ENCODE data around the gene BDH1. TPM values are rescaled to one million over a fixed set of nuclear protein-coding genes. Genes with fewer than 3 reads are reported as not detected.

The BDH1 gene
- total RNA-seq, 4 donors from 2014 or later: 127 to 258 (median 197) TPM

GRCh38 chr3:197545101-197545500 is 10.7 kb downstream of the BDH1 start:
- in situ Hi-C loops (cut with MboI; ENCODE audit: low pct_ligation_motif_present in 1 of 4, low pct_unique_long_range_greater_than_20kb in 1 of 4, low sequenced_read_pairs in 3 of 4) (no loop called here), intact Hi-C loops (cut with DNase I; ENCODE audit: low total_unique reads) (no loop called here)
- peaks cover 5 to 20% (median 16%) of the 10 kb centered on the region in 4 donors for H3K4me1 ChIP-seq
- H3K27me3 ChIP-seq: no peaks in the 10 kb centered on the region
- no peaks in the 10 kb centered on the region for H3K9me3 ChIP-seq
- no peak for DNase-seq
- 89 to 92% methylated on average over 9 of the region's 9 CpGs for WGBS, 2 donors (ENCODE audit: low coverage in 1 of 2)
- no peak overlapping the region for H3K27ac ChIP-seq
- peaks cover 0 to 14% (median 0%) of the 10 kb centered on the region in 4 donors for H3K36me3 ChIP-seq
- H3K4me3 ChIP-seq: no peak overlapping the region
- no peak for TF ChIP-seq POLR2A (IDR thresholded peaks at IDR 0.05)
- TF ChIP-seq EP300 (IDR thresholded peaks at IDR 0.05; ENCODE audit: low read depth): no peak
- no peak for TF ChIP-seq POLR2AphosphoS5 (IDR thresholded peaks at IDR 0.05)
- TF ChIP-seq, protein P1, sequence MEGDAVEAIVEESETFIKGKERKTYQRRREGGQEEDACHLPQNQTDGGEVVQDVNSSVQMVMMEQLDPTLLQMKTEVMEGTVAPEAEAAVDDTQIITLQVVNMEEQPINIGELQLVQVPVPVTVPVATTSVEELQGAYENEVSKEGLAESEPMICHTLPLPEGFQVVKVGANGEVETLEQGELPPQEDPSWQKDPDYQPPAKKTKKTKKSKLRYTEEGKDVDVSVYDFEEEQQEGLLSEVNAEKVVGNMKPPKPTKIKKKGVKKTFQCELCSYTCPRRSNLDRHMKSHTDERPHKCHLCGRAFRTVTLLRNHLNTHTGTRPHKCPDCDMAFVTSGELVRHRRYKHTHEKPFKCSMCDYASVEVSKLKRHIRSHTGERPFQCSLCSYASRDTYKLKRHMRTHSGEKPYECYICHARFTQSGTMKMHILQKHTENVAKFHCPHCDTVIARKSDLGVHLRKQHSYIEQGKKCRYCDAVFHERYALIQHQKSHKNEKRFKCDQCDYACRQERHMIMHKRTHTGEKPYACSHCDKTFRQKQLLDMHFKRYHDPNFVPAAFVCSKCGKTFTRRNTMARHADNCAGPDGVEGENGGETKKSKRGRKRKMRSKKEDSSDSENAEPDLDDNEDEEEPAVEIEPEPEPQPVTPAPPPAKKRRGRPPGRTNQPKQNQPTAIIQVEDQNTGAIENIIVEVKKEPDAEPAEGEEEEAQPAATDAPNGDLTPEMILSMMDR (IDR thresholded peaks at IDR 0.05): no peak

- H3K27me3 ChIP-seq: no peaks in the 10 kb centered on the region
- peaks cover 5 to 18% (median 9%) of the 10 kb centered on the region in 4 donors for H3K4me1 ChIP-seq
- intact Hi-C loops (cut with DNase I; ENCODE audit: low total_unique reads) (no loop called here), in situ Hi-C loops (cut with MboI; ENCODE audit: low pct_ligation_motif_present in 1 of 4, low pct_unique_long_range_greater_than_20kb in 1 of 4, low sequenced_read_pairs in 3 of 4) (no loop called here)
- DNase-seq: no peak
- 89 to 90% methylated on average over 2 to 18 of the region's 18 CpGs for WGBS, 2 donors (ENCODE audit: low coverage in 1 of 2)
- H3K27ac ChIP-seq: no peak overlapping the region
- no peak overlapping the region for H3K4me3 ChIP-seq
- TF ChIP-seq, protein P1 (IDR thresholded peaks at IDR 0.05): no peak
- no peak for TF ChIP-seq POLR2AphosphoS5 (IDR thresholded peaks at IDR 0.05)
- no peak for TF ChIP-seq POLR2A (IDR thresholded peaks at IDR 0.05)
- TF ChIP-seq EP300 (IDR thresholded peaks at IDR 0.05; ENCODE audit: low read depth): no peak
- H3K36me3 ChIP-seq: peaks cover 0 to 14% (median 2%) of the 10 kb centered on the region in 4 donors
- H3K9me3 ChIP-seq: no peaks in the 10 kb centered on the region
These were observed 12.9 kb downstream of the BDH1 start for GRCh38 chr3:197542741-197543454.

DNA sequence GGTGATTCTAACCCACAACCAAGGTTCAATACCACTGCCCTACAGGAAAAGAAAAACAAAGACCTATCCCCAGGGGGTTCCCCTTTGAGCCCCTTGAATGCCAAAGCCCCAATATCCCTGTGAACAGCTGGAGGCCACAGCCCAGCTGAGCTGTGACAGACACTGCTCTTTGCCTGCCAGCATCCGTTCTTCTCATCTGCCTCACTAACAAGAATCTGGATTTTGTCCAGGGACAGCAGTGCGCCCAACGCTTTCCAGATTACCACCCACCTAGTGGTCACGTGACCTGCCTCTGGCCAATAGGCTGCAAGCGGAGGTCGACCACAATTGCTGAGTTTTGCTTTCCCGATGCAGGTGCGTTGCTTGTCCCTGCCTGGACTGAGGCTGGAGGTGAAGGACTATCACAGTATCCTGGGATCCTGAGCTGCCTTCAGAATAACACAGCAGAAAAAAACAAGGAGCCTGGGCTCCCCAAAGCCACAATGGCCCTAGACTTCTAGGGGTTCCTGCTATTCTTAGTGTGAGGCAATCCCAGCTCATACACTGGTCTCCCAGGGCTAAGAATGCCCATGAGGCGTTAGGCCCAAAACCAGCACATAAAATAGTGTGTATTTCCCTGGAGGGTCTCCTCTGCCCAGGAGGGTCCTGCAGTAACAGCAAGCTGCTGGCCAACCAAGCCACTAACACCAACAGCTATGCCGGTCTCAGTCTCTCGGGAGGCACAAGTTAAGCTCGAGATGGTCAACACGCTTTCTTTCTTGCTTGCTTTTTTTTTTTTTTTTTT is 13.8 kb downstream of the BDH1 start:
- no peak for TF ChIP-seq POLR2AphosphoS5 (IDR thresholded peaks at IDR 0.05)
- no peak for TF ChIP-seq EP300 (IDR thresholded peaks at IDR 0.05; ENCODE audit: low read depth)
- TF ChIP-seq, protein P1 (IDR thresholded peaks at IDR 0.05): no peak
- Histone ChIP-seq H3K27ac (no peak overlapping the region), H3K9me3 (no peaks in the 10 kb centered on the region), H3K27me3 (no peaks in the 10 kb centered on the region), H3K36me3 (peaks cover 0 to 18% (median 5%) of the 10 kb centered on the region in 4 donors), H3K4me3 (no peak overlapping the region), H3K4me1 (peaks cover 0 to 9% (median 2%) of the 10 kb centered on the region in 4 donors)
- DNase-seq: no peak
- 74 to 100% methylated on average over 1 to 13 of the region's 13 CpGs for WGBS, 2 donors (ENCODE audit: low coverage in 1 of 2)
- intact Hi-C loops (cut with DNase I; ENCODE audit: low total_unique reads) (no loop called here), in situ Hi-C loops (cut with MboI; ENCODE audit: low pct_ligation_motif_present in 1 of 4, low pct_unique_long_range_greater_than_20kb in 1 of 4, low sequenced_read_pairs in 3 of 4) (no loop called here)

- peaks cover 0 to 18% (median 5%) of the 10 kb centered on the region in 4 donors for H3K36me3 ChIP-seq
- no peaks in the 10 kb centered on the region for H3K9me3 ChIP-seq
- H3K4me3 ChIP-seq: no peak overlapping the region
- no peak for DNase-seq
- H3K27ac ChIP-seq: peak overlapping the region in 2 of 4 donors; percentile 19 to 65
- H3K27me3 ChIP-seq: no peaks in the 10 kb centered on the region
- TF ChIP-seq, protein P1 (IDR thresholded peaks at IDR 0.05): no peak
- no peak for TF ChIP-seq EP300 (IDR thresholded peaks at IDR 0.05; ENCODE audit: low read depth)
- TF ChIP-seq POLR2A (IDR thresholded peaks at IDR 0.05): no peak
- TF ChIP-seq POLR2AphosphoS5 (IDR thresholded peaks at IDR 0.05): no peak
- intact Hi-C loops (cut with DNase I; ENCODE audit: low total_unique reads): no loop called here
- 68% methylated on average over 3 of the region's 3 CpGs; no CpG with 5 or more reads in 1 of the 2 donors for WGBS, 2 donors (ENCODE audit: low coverage in 1 of 2)
- in situ Hi-C loops (cut with MboI; ENCODE audit: low pct_ligation_motif_present in 1 of 4, low pct_unique_long_range_greater_than_20kb in 1 of 4, low sequenced_read_pairs in 3 of 4): no loop called here
- H3K4me1 ChIP-seq: peaks cover 0 to 7% (median 0%) of the 10 kb centered on the region in 4 donors
These were observed 14.8 kb downstream of the BDH1 start for GRCh38 chr3:197540961-197541377.
